Hematopoietic multipotent progenitor cell treated with erythropoietin and hydrocortisone succinate and interleukin-3 and kit ligand, for 4 days (in vitro differentiated cells): ENCODE results near the gene TMEM171.
A peak's percentile ranks its signal among the peaks of the same experiment; 100 is the strongest.

ENCODE experiments used
- DNase-seq: peaks from one replicate; pipeline ENCODE4 v3.0.0-alpha.2; 2015

The TMEM171 gene

DNA sequence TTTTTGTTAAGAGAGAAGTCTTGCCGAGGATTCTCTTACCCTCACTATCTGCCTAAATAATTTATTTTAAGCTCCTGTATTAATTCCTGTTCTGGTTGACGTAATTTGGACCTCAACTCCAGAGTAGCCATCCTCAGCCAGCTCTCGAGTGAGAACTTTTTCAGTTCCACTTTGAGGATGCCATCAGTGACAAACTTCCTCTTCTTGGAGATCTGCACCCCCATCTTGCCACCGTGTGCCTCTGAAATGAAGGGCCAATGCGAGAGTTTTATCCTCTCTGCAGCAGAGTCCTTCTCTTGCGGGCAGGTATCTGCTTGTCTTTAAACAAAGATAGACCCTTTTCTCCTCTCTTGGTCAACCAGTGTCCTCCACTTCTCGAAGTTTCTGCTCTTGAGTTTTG is 33.1 kb downstream of the TMEM171 start:
- DNase-seq, result no peak

DNA sequence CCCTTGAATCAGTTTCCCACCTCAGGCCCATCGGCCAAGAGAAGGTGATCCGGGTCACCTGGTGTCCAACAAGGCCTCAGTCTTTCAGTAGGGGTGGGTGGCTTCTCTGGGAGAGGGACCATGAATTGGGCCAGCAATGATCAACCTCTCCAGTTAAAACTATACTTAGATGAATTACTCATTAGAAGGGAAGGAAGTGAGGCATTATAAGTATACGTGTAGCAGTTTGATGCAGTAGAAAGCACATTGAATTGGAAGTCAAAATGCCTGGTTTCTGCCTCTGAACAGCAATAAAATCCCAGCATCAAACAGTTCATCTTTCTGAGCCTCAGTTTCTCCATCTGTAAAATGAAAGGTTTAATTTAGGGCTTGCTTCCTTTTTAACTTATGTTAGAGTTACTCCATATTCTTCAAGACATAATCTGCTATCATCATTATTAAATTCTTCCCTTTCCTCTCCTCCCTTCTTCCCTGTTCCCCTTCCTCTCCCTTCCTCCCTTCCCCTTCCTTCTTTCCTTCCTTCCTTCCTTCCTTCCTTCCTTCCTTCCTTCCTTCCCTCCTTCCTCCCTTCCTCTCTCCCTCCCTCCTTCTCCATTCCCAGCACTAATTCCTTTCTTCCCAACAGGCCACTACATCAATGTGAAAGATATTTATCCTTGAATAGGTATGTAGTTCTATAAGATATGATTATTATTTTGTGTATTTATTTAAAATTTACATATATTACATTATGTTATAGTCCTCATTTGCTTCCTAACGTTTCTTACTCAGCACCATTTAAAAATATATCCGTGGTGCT is 34.0 kb downstream of the TMEM171 start:
- no peak for DNase-seq

DNA sequence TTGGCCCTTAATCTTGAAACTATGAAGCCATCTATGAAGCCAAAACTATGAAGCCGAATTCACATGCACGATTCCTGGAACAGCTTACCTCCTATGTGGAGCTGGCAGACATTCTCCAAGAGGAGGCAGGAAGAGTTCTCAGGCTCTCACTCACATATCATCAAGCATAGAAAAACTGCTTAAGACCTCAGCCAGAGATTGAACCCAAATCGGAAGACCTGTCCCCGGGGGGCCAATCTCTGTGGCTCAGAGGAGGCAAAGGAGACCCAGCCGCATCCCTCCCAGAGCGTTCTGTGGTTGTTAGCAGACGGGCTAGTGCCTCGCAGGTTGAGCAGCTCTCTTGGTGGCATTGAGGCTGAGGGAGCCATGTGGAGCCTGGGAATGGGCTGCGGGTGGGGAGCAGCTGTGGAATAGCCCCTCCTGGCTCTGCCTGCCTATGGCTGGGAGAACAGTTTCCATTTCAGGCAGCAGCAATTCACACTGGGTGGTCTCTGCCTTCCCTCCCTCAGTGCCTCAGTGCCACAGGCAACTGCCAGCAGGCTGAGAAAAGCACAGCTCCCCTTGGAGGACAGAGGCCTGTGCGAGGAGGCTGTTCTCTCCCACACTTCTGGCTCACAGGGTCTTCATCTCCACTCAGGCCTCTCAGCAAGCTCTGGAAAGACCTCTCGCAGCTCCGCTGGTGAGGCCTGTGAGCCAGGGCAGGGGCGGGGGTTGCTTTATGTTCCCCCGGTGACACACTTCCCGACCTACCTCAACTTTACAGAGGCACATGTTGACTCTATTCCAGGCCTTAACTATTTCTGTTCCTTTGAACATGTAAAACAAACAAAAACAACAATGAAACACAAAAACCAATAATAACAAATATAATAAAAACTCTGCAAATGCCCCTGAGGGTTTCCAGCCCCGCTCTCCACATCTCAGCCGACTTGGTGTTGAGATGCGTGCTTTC is 35.2 kb downstream of the TMEM171 start:
- no peak for DNase-seq

DNA sequence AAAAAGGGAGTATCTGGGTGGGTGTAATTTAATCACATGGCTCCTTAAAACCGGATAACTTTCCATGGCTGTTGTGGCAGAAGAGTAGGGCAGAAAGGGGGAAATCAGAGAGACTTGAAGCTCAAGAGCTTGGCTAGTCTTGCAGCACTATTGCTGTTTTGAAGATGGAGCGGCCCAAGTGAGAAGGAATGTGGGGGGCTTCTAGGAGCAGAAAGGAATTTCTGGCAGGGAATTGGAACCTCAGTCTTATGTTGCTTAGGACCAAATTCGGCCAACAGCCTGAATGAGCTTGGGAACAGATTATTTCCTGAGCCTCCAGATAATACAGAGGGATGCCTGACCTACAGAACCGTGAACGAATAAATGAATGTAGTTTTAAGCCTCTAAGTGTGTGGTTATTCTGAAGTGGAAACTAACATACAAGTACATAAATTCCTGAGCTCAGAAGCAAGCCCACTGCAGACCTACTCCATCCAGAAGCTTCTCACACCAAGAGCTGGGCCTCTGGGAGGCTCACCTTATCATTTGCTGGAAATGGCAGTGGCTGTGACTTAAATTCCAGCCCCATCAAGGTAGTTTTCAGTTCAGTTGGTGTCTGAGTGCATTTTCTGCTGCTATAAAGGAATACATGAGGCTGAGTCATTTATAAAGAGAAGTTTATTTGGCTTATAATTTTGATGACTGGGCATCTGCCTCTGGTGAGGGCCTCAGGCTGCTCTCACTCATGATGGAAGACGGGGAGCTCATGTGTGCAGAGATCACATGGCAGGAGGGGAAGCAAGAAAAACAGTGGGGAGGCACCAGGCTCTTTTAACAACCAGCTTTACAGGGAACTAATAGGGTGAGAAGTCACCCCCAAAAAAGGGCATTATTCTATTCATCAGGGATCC is 37.3 kb downstream of the TMEM171 start:
- DNase-seq, result no peak

DNA sequence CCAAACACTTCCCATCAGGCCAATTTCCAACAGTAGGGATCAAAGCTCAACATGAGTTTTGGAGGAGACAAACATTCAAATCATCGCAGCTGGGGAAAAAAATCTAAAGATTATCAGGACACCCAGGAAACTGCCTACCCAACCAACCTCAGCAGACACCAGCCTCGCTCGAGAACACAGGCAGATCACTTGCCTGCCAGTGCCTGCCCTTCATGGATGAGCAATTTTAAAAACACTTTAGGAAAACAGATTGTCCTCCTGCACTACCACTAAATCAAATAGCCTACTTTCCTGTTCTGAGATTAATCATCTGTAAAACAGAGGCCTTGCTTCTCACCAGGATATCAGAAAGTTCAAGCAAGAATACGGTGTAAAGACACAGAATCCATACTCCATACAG is 37.9 kb downstream of the TMEM171 start:
- DNase-seq, result no peak

DNA sequence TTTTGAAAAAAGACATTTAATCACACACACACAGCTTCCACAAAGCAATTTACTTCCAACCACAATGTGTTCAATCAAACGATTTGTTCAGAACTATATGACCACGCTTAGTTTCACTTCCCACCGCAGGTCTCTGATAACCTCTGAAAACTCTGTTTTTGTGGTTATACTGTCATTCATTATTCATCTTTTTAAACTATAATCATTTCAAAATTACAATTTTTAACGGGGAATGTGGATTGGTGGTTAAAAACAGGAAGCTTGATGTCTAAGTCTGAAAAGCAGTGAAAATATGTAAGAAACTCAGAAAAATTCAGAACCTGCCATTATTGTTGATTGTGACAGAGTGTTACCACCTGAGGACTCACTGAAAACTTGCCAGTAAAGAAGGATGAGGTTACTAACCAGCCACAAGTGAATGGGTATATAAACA is 39.9 kb downstream of the TMEM171 start:
- peak; percentile 81 for DNase-seq

DNA sequence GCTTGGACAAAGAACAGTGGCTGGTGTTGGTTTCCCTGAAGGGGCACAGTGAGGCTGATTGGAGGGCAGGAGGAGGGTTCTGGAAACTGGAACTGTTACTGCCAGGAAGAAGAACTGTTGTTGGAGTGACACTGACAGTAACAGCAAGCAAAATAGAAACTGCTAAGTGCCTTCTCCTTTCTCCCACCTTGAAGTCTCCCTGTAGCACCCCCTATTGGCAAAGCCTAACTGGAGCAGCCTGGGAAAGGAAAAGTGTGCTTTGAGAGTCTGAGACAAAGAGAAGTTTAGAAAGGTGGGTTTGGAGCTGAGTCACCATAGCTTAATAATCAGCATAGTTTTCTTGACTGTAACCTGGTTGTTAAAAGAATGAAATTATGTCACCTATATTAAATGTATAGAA is 50.1 kb downstream of the TMEM171 start:
- peak; percentile 61 for DNase-seq

DNA sequence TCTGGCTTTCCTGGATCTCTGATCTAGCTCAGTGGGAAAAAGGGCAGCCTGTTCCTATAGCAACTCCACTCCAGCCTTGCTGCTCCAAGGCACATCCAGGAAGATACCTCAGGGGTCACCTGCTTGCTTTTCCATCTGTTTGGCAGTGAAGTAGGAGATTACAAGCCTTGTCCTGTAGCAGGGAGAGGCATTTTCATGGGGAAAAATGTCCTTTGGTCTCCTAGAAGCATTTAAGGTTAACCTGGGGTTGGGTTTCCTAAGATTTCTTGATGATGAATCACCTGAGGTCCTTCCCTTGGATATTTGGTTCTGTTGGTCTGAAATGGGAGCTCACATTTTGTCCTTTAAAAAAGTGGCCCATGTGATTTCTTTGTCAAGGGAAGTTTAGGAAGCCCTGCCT is 51.1 kb downstream of the TMEM171 start:
- DNase-seq, result no peak

DNA sequence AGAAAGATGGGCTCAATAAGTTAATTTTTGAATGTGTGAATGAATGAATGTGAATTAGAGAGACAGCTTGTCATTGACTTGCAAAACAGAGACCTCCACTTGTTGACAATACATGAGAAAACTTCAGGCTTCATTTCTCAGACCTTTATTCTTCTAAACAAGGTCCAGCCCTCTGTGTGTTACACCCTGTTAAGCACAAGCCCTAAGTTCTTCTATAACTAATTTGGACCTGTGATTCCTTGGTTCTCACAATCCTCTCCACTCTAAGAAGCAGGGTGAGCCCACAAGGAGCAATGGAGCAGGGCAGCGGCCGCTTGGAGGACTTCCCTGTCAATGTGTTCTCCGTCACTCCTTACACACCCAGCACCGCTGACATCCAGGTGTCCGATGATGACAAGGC is 52.6 kb downstream of the TMEM171 start, which contains the start of gene TMEM174:
TMEM174 (plus strand) TSS at position 243 of the 400 bp plus-strand sequence; CDS start at position 294, 51 bp downstream.
- DNase-seq, result no peak

DNA sequence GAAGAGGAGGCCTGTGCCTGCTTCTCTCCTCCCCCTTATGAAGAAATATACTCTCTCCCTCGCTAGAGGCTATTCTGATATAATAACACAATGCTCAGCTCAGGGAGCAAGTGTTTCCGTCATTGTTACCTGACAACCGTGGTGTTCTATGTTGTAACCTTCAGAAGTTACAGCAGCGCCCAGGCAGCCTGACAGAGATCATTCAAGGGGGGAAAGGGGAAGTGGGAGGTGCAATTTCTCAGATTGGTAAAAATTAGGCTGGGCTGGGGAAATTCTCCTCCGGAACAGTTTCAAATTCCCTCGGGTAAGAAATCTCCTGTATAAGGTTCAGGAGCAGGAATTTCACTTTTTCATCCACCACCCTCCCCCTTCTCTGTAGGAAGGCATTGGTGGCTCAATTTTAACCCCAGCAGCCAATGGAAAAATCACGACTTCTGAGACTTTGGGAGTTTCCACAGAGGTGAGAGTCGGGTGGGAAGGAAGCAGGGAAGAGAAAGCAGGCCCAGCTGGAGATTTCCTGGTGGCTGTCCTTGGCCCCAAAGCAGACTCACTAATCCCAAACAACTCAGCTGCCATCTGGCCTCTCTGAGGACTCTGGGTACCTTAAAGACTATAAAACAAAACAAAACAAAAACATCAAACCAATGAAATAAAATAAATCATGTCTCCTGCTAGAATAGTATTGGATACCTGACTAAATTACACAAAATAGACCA is 53.9 kb downstream of the TMEM171 start:
- no peak for DNase-seq

DNA sequence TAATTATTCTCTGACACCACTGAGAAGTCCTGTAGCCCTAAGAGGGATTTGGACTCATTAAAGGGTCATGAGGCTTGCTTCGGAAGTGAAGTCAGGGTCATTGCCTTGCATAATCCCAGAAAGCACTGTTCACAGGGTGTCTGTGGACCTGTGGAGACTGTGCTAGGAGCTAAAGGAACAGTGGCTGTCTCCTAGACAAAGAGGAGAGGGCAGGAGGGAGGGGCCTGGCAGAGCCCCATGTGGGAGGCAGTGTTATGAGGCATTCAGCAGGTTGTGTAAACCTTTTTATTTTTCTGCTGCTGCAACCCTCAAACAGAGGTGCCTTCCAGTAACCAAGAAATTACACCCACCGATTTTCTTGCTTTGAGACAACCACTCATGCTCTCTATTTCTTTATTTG is 55.9 kb downstream of the TMEM171 start:
- DNase-seq, result no peak

DNA sequence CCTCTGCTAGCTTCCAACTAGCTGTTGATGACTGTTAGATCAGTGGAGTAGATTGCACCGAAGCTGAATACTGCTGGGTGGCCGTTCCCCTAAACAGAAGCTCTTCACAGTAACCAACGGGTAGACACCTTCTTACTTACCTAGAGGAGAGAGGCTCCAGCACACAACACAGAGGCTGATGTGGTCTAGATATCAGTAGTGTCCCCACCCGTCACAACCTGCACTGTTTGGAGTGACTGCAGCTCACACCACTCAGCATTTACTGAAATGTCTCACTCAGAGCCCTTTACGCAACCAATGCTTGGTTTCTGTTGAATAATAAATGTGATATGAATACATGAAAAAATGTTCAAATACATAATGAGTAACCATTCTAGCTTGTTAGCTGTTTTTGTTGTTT is 57.9 kb downstream of the TMEM171 start:
- DNase-seq, result no peak

DNA sequence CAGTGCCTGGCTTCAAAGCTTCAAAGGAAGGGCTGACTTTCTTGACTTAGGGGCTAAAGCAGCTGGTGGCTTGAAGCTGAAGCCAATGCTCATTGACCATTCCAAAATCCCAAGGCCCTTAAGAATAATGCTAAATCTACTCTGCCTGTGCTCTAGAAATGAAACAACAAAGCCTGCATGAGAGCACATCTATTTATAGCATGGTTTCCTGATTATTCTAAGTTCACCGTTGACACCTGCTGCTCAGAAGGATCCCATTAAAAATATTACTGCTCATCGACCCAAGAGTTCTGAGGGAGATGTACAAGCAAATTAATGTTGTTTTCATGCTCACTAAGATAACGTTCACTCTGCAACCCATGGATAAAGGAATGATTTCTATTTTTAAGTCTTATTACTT is 59.4 kb downstream of the TMEM171 start:
- DNase-seq, result no peak

DNA sequence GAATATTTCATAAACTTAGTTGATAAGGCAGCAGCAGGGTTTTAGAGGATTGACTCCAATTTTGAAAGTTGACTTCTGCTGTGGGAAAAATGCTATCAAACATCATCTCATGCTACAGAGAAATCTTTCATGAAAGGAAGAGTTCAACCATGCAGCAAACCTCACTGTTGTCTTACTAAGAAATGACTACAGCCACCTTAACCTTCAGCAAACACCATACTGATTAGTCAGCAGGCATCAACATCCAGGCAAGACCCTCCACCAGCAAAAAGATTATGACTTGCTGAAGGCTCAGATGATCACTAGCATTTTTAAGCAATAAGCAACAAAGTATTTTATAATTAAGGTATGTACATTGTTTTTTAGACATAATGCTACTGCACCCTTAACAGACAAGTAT is 60.2 kb downstream of the TMEM171 start:
- no peak for DNase-seq
